ENCODE results near the gene POU3F1.

The POU3F1 gene

GRCh38 chr1:38028105-38028591, 18.4 kb downstream of the POU3F1 start:
- no peak for DNase-seq (ENCODE audit: low read depth, low spot score)

- DNase-seq (ENCODE audit: low read depth, low spot score): no peak
These were observed 19.1 kb downstream of the POU3F1 start for GRCh38 chr1:38027201-38028104.

GRCh38 chr1:38026592-38027200, 19.9 kb downstream of the POU3F1 start:
- DNase-seq (ENCODE audit: low read depth, low spot score): no peak

- DNase-seq (ENCODE audit: low read depth, low spot score): no peak
These were observed 20.9 kb downstream of the POU3F1 start for GRCh38 chr1:38025664-38026063.

- no peak for DNase-seq (ENCODE audit: low read depth, low spot score)
These were observed 21.4 kb downstream of the POU3F1 start for GRCh38 chr1:38025233-38025632.

- no peak for DNase-seq (ENCODE audit: low read depth, low spot score)
These were observed 23.8 kb downstream of the POU3F1 start for GRCh38 chr1:38022810-38023209.

GRCh38 chr1:38021969-38022368, 24.6 kb downstream of the POU3F1 start:
- DNase-seq (ENCODE audit: low read depth, low spot score): no peak

- DNase-seq (ENCODE audit: low read depth, low spot score): no peak
These were observed 26.2 kb downstream of the POU3F1 start for GRCh38 chr1:38020396-38020795.

GRCh38 chr1:38018864-38019343, 27.7 kb downstream of the POU3F1 start:
- no peak for DNase-seq (ENCODE audit: low read depth, low spot score)

- no peak for DNase-seq (ENCODE audit: low read depth, low spot score)
These were observed 30.4 kb downstream of the POU3F1 start for GRCh38 chr1:38015978-38016725.

- no peak for DNase-seq (ENCODE audit: low read depth, low spot score)
These were observed 31.7 kb downstream of the POU3F1 start for GRCh38 chr1:38014724-38015424.

GRCh38 chr1:38014171-38014570, 32.4 kb downstream of the POU3F1 start:
- DNase-seq (ENCODE audit: low read depth, low spot score): no peak

- DNase-seq (ENCODE audit: low read depth, low spot score): no peak
These were observed 33.4 kb downstream of the POU3F1 start for GRCh38 chr1:38013227-38013622.

GRCh38 chr1:38012363-38013226, 34.0 kb downstream of the POU3F1 start, which contains the start of gene UTP11:
UTP11 (plus strand) TSS chr1:38012734; CDS start chr1:38012803, 69 bp downstream.
- DNase-seq (ENCODE audit: low read depth, low spot score): peak; percentile 96

- no peak for DNase-seq (ENCODE audit: low read depth, low spot score)
These were observed 36.8 kb downstream of the POU3F1 start for GRCh38 chr1:38009841-38010180.

- peak; percentile 77 for DNase-seq (ENCODE audit: low read depth, low spot score)
These were observed 37.3 kb downstream of the POU3F1 start for GRCh38 chr1:38009088-38009840.

- no peak for DNase-seq (ENCODE audit: low read depth, low spot score)
These were observed 40.4 kb downstream of the POU3F1 start for GRCh38 chr1:38006008-38006828.

- no peak for DNase-seq (ENCODE audit: low read depth, low spot score)
These were observed 41.2 kb downstream of the POU3F1 start, which contains the start of gene FHL3 for GRCh38 chr1:38005195-38006007. FHL3 (minus strand) TSS chr1:38005514; CDS start chr1:37999412, 6,102 bp downstream.

Measured in brain pericyte (primary cell).